Coronary artery (tissue), 2 donors: ENCODE results near the gene AUTS2.

Source experiments
- DNase-seq: peaks from one replicate; pipeline ENCODE4 v3.0.0-alpha.2; 2017; ENCODE audit warnings: low spot score
- H3K27ac ChIP-seq, 2 donors: fragments of 200-600 bp; sonication (generic); one replicate each; pipeline ENCODE4 v1.5.1; 2016 to 2019
- H3K4me3 ChIP-seq: fragments of 200-600 bp; sonication (generic); 2 replicates; pipeline ENCODE4 v1.5.1; 2016; ENCODE audit warnings: mild to moderate bottlenecking, moderate library complexity
- TF ChIP-seq, protein P1 (sequence below): fragments of 200-600 bp; sonication (generic); IDR thresholded peaks from one replicate; pipeline ENCODE4 v1.5.1; 2019; ENCODE audit warnings: antibody characterized with exemption

AUTS2 gene

DNA sequence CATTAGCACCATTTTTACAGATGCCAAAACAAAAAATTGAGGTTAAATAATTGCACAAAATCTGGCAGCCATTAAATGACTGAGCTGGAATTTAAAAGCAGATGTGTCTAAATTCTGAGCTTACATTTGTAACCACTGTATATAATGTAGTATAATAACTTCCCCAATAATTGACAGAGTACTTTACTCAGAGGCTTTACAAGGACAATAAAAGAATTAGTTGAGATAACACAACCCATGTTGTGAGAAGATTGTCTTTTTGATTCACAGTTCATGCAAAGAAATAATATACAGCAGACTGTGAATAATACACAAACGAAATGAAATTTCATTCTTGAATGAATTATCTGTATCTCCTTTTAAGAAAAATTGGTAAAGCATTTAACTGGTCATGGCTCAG is 417.1 kb downstream of the AUTS2 start:
- Histone ChIP-seq H3K27ac (no peak overlapping the region), H3K4me3 (no peak overlapping the region)
- TF ChIP-seq, protein P1, sequence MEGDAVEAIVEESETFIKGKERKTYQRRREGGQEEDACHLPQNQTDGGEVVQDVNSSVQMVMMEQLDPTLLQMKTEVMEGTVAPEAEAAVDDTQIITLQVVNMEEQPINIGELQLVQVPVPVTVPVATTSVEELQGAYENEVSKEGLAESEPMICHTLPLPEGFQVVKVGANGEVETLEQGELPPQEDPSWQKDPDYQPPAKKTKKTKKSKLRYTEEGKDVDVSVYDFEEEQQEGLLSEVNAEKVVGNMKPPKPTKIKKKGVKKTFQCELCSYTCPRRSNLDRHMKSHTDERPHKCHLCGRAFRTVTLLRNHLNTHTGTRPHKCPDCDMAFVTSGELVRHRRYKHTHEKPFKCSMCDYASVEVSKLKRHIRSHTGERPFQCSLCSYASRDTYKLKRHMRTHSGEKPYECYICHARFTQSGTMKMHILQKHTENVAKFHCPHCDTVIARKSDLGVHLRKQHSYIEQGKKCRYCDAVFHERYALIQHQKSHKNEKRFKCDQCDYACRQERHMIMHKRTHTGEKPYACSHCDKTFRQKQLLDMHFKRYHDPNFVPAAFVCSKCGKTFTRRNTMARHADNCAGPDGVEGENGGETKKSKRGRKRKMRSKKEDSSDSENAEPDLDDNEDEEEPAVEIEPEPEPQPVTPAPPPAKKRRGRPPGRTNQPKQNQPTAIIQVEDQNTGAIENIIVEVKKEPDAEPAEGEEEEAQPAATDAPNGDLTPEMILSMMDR = no peak
- DNase-seq = no peak

DNA sequence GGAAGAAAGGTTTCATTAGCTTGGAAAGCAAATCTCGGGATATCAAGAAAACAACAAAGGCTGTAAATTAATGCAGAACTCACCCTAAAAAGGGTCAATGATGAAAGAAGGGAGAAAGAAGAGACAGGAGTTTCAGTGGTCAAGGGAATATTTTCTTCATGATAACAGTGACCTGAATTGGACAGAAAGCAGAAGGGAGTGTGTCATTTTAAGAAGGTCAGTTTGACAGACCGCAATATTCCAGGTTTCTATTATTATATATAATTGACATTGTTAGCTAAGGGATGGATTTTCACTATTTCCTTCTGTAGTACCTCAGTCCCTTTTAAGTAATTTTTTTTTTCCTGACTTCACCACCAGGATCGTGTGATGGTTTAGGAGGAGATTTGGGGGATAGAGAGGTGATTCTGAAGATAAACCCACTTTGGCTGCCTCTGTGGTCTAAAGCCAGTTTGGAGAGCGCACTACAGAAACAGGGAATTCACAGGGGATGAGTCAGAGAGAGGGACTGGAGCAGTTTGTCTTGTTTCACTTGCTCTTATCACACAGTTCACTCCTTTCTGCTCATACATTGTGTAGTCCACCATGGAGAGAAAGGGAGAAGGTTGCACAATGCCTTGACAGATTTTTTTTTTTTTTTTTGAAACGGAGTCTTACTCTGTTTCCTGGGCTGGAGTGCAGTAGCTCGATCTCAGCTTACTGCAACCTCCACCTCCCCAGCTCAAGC is 417.9 kb downstream of the AUTS2 start:
- H3K4me3 ChIP-seq = no peak overlapping the region
- H3K27ac ChIP-seq = no peak overlapping the region
- TF ChIP-seq, protein P1 = no peak
- no peak for DNase-seq

DNA sequence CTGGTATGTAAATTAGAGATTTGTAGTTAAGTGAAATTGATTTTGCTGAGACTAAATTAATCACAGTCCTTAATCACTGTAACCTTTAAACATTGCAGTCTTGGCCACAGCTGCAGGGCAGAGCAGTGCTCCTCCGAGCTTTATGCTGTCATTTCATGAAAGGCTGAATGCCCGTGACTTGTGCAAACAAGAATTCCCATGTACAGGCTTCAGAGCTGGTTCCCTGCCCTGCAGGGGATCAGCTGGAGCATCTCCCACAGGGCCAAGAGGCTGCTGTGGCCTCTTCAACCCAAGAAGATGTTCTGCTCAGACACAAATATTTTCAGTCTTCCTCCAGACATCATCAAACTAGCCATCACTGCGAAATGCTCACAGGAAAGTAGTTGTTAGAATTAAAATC is 419.1 kb downstream of the AUTS2 start:
- TF ChIP-seq, protein P1 = no peak
- no peak overlapping the region for H3K27ac ChIP-seq
- no peak for DNase-seq
- H3K4me3 ChIP-seq = no peak overlapping the region

DNA sequence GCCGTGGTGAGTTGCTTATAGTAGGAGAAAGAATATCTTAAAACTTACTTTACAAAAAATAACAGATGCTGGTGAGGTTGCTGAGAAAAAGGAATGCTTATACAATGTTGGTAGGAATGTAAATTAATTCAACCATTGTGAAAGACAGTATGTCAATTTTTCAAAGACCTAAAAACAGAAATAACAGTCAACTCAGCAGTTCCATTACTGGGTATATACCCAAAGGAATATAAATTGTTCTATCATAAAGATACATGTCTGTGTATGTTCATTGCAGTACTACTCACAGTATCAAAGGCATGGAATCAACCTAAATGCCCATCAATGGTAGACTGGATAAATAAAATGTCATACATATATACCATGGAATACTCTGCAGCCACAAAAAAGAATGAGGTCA is 420.4 kb downstream of the AUTS2 start:
- Histone ChIP-seq H3K4me3 (no peak overlapping the region), H3K27ac (no peak overlapping the region)
- no peak for DNase-seq
- TF ChIP-seq, protein P1 = no peak

DNA sequence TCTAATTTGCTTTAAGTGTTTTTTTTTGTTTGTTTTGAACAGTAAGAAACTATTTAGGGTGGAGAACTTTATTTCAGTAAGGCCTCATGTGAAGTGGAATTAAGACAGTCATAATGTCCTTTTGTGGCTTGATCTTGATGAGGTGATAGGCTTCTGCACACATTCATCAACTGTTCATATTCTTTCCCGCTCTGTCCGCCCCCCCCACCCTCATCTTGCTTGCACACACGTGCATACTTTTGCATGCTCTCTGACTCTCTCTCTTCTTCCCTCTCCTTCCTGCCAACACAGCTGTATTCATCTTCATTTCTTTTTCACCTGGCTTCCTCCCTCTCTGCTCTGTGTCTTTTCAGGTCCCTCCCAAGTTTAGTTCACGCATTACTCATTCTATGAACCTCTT is 429.6 kb downstream of the AUTS2 start:
- H3K4me3 ChIP-seq = no peak overlapping the region
- H3K27ac ChIP-seq = no peak overlapping the region
- DNase-seq = no peak
- TF ChIP-seq, protein P1 = no peak

DNA sequence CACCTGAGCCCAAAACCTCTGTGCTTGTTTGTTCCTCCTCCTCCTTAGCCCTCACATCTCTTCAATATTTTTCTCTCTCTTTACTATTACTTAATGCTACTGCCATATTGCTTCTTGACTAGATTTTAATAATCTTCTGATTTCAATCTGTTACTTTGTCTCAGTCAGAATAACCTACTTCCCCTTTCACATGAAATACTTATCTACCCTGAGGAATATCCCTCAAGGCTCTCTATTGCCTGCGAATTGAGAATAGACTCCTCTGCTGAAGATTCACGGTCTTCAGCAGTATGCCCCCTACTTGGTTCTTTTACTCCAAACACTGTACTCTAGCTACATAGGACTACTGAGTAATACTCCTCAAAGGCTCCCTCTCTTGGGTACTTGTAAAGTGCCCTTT is 430.3 kb downstream of the AUTS2 start:
- no peak overlapping the region for H3K27ac ChIP-seq
- DNase-seq = no peak
- TF ChIP-seq, protein P1 = no peak
- no peak overlapping the region for H3K4me3 ChIP-seq

DNA sequence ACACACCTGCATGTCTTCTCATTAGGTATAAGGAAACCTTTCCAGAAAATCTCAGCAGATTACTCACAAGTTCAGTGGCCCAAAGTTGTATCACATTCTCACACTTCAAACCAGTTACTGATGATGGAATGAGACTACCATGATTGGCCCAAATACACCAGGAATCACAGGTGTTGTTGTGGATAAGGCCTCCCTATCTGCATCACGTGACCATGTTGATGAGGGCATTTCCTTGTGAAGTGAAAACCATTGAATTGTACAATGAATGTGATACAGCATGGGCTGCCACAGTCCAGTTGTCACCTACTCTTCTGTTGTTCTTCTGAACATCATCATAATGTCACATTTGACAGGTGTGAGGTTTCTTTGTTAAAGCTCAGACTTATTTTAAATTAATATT is 431.7 kb downstream of the AUTS2 start:
- TF ChIP-seq, protein P1 = no peak

More for the DNA sequence above, 431.7 kb downstream of the AUTS2 start:
- no peak for DNase-seq
- Histone ChIP-seq H3K4me3 (no peak overlapping the region), H3K27ac (no peak overlapping the region)
